Endothelial cell of umbilical vein (primary cell): ENCODE measurements around the gene TBCD. TPM values are rescaled to one million over a fixed set of nuclear protein-coding genes. Genes with fewer than 3 reads are reported as not detected.

Experiments used
- BruUV-seq: library from RNA; stranded (reverse); fragments of 400-500 nt; replicated peaks from 2 replicates; lab custom pipeline; 2021; lab: Mats Ljungman, UMichigan
- CTCF ChIA-PET: fragments of 300-600, 350-600 bp; sonication (Branson Sonifier 250); formaldehyde crosslinking; loops from one replicate; lab custom pipeline; 2021; ENCODE audit warnings: antibody characterized with exemption, inconsistent platforms; lab: Charles Lee
- POLR2A ChIA-PET: fragments of 300-600, 350-600 bp; sonication (Branson Sonifier 250); formaldehyde crosslinking; loops from one replicate; lab custom pipeline; 2021; ENCODE audit warnings: antibody characterized with exemption, inconsistent platforms; lab: Charles Lee
- DNase-seq: peaks from one replicate; pipeline ENCODE4 v3.0.0-alpha.2; 2011; ENCODE audit warnings: low read depth, low spot score
- FAIRE-seq: peaks from 2 replicates; lab custom pipeline; 2011; peaks lifted over from hg19 to GRCh38; lab: Jason Lieb, UNC
- H2AFZ ChIP-seq: 2 replicates; pipeline ENCODE4 v1.6.0; 2012; ENCODE audit warnings: low read depth, low read length, control low read depth, inconsistent platforms
- H3K27ac ChIP-seq: 2 replicates; pipeline ENCODE4 v1.5.1; 2011; ENCODE audit warnings: low read depth, mild to moderate bottlenecking, control low read depth, low read length, moderate library complexity; ENCODE audit not compliant: insufficient read depth
- H3K27me3 ChIP-seq, 2 experiments: 2 replicates each; pipeline versions ENCODE4 v1.6.0 to v1.6.1; 2011; ENCODE audit warnings: low read length in 2 of 2, mixed read lengths in 1 of 2; ENCODE audit not compliant: control insufficient read depth in 2 of 2, insufficient read depth in 2 of 2
- H3K36me3 ChIP-seq, 2 experiments: 2 replicates in 1 of 2; 3 replicates in 1 of 2; pipeline ENCODE4 v1.5.1; 2011; ENCODE audit warnings: low read length in 2 of 2, mild to moderate bottlenecking in 1 of 2, moderate library complexity in 1 of 2; ENCODE audit not compliant: control insufficient read depth in 2 of 2, insufficient read depth in 2 of 2; ENCODE audit errors: extremely low read depth in 1 of 2
- H3K4me1 ChIP-seq: 3 replicates; pipeline ENCODE4 v1.5.1; 2011; ENCODE audit warnings: mild to moderate bottlenecking, low read length; ENCODE audit not compliant: control insufficient read depth, insufficient read depth; ENCODE audit errors: extremely low read depth
- H3K4me2 ChIP-seq: 2 replicates; pipeline ENCODE4 v1.6.1; 2011; ENCODE audit warnings: low read length, control low read depth, mixed read lengths; ENCODE audit not compliant: insufficient read depth
- H3K4me3 ChIP-seq, 3 experiments: fragments of 200-600 bp in 1 of 3; sonication (generic), shearing (Covaris generic) in 1 of 3; replicated peaks in 1 of 3; 2 replicates each; pipeline ENCODE4 v1.5.1; 2011 to 2016; ENCODE audit warnings: control low read depth in 3 of 3, low read length in 3 of 3, mild to moderate bottlenecking in 2 of 3, inconsistent platforms in 1 of 3, low read depth in 1 of 3, moderate library complexity in 1 of 3; ENCODE audit not compliant: insufficient read depth in 1 of 3
- H3K79me2 ChIP-seq: 2 replicates; pipeline ENCODE4 v1.6.0; 2012; ENCODE audit warnings: low read length, inconsistent platforms; ENCODE audit not compliant: control insufficient read depth, insufficient read depth
- H3K9ac ChIP-seq: replicated peaks from 2 replicates; pipeline ENCODE3; 2011; ENCODE audit warnings: low read length, control low read depth; ENCODE audit not compliant: insufficient read depth; ENCODE audit errors: extremely low read depth
- H3K9me1 ChIP-seq: replicated peaks from 3 replicates; pipeline ENCODE4 v1.6.0; 2011; ENCODE audit warnings: mild to moderate bottlenecking, low read length; ENCODE audit not compliant: control insufficient read depth, insufficient read depth; ENCODE audit errors: extremely low read depth
- H3K9me3 ChIP-seq: replicated peaks from 2 replicates; pipeline ENCODE4 v1.5.1; 2012; ENCODE audit warnings: low read length, inconsistent platforms; ENCODE audit not compliant: control insufficient read depth, insufficient read depth
- H4K20me1 ChIP-seq: replicated peaks from 2 replicates; pipeline ENCODE3; 2011; ENCODE audit warnings: mild to moderate bottlenecking, low read length; ENCODE audit not compliant: control insufficient read depth, insufficient read depth; ENCODE audit errors: extremely low read depth
- CTCF ChIP-seq, 2 donors: IDR thresholded peaks; 1 replicate in 1 of 2; 2 replicates in 1 of 2; pipeline ENCODE4 v1.5.1; 2011; ENCODE audit warnings: low read length in 2 of 2, mild to moderate bottlenecking in 2 of 2, moderate library complexity in 2 of 2, control low read depth in 1 of 2, inconsistent platforms in 1 of 2, low read depth in 1 of 2; ENCODE audit not compliant: insufficient read depth in 1 of 2; ENCODE audit errors: extremely low read depth in 1 of 2
- EZH2 ChIP-seq: IDR thresholded peaks from 2 replicates; pipeline ENCODE4 v1.6.1; 2012; ENCODE audit warnings: borderline replicate concordance, low read depth, mild to moderate bottlenecking, moderate library complexity, low read length, inconsistent platforms; ENCODE audit not compliant: severe bottlenecking
- FOS ChIP-seq: IDR thresholded peaks from 2 replicates; pipeline ENCODE4 v1.6.1; 2011; ENCODE audit warnings: mild to moderate bottlenecking, low read length, moderate library complexity, borderline replicate concordance; ENCODE audit not compliant: insufficient read depth
- GATA2 ChIP-seq: IDR thresholded peaks from 2 replicates; pipeline ENCODE4 v1.7.0; 2011; ENCODE audit warnings: low read depth, mild to moderate bottlenecking, moderate library complexity, mixed read lengths, low read length; ENCODE audit not compliant: insufficient read length, insufficient read depth
- JUN ChIP-seq: IDR thresholded peaks from 2 replicates; pipeline ENCODE4 v1.6.1; 2011; ENCODE audit warnings: borderline replicate concordance, low read depth; ENCODE audit not compliant: insufficient read length, insufficient read depth
- MYC ChIP-seq: IDR thresholded peaks from one replicate; pipeline ENCODE4 v1.6.1; 2011; ENCODE audit warnings: mild to moderate bottlenecking, low read depth, low read length
- POLR2A ChIP-seq: IDR thresholded peaks from 2 replicates; pipeline ENCODE4 v1.6.1; 2012; ENCODE audit warnings: low read depth, mild to moderate bottlenecking, control low read depth, low read length
- POLR2AphosphoS5 ChIP-seq: IDR thresholded peaks from 2 replicates; pipeline ENCODE4 v1.6.1; 2012; ENCODE audit warnings: low read depth, mild to moderate bottlenecking, control low read depth, low read length, moderate library complexity; ENCODE audit not compliant: insufficient read depth
- dilution Hi-C: fragments of 300-500 bp; cut with MboI; formaldehyde crosslinking; loops from one replicate; pipeline ENCODE4 v1.15.0; 2019; ENCODE audit warnings: low sequenced_read_pairs; ENCODE audit not compliant: extremely low pct_ligation_motif_present
- intact Hi-C: fragments of 100-400 bp; cut with micrococcal nuclease; formaldehyde crosslinking; loops from one replicate; pipeline ENCODE4 v1.10.0; 2022
- polyA plus RNA-seq, 4 experiments: library from polyadenylated mRNA; depleted of rRNA in 3 of 4; stranded (reverse) in 3 of 4; unstranded in 1 of 4; fragments of >200 nt; gene quantifications; 2 replicates each; pipeline versions ENCODE4 v1.2.1 to v1.2.3, GENCODE V29; 2011 to 2012; ENCODE audit warnings: missing spikeins in 1 of 4
- total RNA-seq: library from RNA; stranded (reverse); gene quantifications from 2 replicates; pipeline ENCODE4 v1.2.3, GENCODE V29; 2021
- TF ChIP-seq, protein P1 (sequence below): IDR thresholded peaks from 2 replicates; pipeline ENCODE4 v1.6.1; 2011; ENCODE audit not compliant: insufficient read depth, insufficient read length

TBCD gene
- total and polyA plus RNA-seq, 2 donors (not counting 3 experiments of a cell fraction or from before 2014, with no cell fraction given) = 121 to 145 TPM

GRCh38 chr17:82956726-82957468 lies 205.0 kb downstream of the TBCD start:
- no peak overlapping the region for H3K4me3 ChIP-seq
- H3K79me2 ChIP-seq = no peaks in the 10 kb centered on the region
- H3K9ac ChIP-seq = no peak overlapping the region
- ChIA-PET POLR2A (no interaction called here), CTCF (no interaction called here)
- no peaks in the 10 kb centered on the region for H3K9me3 ChIP-seq
- H2AFZ ChIP-seq = no peak overlapping the region
- no peaks in the 10 kb centered on the region for H3K9me1 ChIP-seq
- TF ChIP-seq CTCF (IDR thresholded peaks at IDR 0.05; ENCODE audit: extremely low read depth in 1 of 2, insufficient read depth in 1 of 2, low read depth in 1 of 2, low read length in 2 of 2) = no peak
- TF ChIP-seq FOS = no peak
- no peak for TF ChIP-seq GATA2
- TF ChIP-seq JUN = no peak
- TF ChIP-seq MYC = no peak
- TF ChIP-seq EZH2 = no peak
- TF ChIP-seq, protein P1, sequence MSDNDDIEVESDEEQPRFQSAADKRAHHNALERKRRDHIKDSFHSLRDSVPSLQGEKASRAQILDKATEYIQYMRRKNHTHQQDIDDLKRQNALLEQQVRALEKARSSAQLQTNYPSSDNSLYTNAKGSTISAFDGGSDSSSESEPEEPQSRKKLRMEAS = no peak
- no peak for TF ChIP-seq POLR2AphosphoS5
- no peak for TF ChIP-seq POLR2A
- no peaks in the 10 kb centered on the region for H4K20me1 ChIP-seq
- H3K27ac ChIP-seq = no peak overlapping the region
- no peaks in the 10 kb centered on the region for H3K36me3 ChIP-seq
- FAIRE-seq = no peak
- H3K4me1 ChIP-seq = no peaks in the 10 kb centered on the region
- no peak overlapping the region for H3K4me2 ChIP-seq
- dilution Hi-C loops = no loop called here
- DNase-seq = no peak
- no peaks in the 10 kb centered on the region for H3K27me3 ChIP-seq
- BruUV-seq = no TSS peak
- intact Hi-C loops = no loop called here
